Stimulated activated CD4-positive, alpha-beta T cell treated with anti-CD3 and anti-CD28 coated beads, Interleukin-4, amount 100 ng/mL, for 1 hour (primary cell): Measurements from ENCODE around the gene INTS1.

Source experiments
- DNase-seq: peaks from one replicate; pipeline ENCODE4 v3.0.0-alpha.2; 2020

The INTS1 gene

DNA sequence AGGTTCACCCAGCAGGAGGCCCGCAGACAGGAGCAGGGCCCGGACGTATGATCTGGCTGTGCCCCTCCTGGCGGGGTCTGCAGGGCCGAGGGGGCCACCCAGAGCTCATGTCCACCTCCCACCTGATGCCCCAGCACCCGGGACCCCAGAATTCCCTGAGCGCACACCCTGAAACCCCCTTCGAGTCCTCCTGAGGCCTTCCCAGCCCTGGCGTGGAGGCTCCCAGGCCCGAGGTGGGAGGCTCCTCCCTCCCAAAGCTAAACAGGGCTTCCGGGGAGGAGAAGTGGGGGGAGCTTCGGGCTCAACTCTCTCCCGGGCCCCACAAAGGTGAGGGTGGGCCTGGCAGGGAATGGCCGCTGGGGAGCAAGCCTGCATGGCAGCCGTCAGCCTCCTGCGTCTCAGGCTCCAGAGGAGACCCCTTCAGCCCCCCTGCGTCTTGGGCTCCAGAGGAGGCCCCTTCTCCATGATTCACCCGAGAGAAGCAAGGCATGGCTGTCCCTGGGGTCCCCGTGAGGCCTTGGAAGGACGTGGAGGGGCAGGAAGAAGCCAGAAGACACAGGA lies 75.2 kb downstream of the INTS1 start:
- DNase-seq, result no peak

DNA sequence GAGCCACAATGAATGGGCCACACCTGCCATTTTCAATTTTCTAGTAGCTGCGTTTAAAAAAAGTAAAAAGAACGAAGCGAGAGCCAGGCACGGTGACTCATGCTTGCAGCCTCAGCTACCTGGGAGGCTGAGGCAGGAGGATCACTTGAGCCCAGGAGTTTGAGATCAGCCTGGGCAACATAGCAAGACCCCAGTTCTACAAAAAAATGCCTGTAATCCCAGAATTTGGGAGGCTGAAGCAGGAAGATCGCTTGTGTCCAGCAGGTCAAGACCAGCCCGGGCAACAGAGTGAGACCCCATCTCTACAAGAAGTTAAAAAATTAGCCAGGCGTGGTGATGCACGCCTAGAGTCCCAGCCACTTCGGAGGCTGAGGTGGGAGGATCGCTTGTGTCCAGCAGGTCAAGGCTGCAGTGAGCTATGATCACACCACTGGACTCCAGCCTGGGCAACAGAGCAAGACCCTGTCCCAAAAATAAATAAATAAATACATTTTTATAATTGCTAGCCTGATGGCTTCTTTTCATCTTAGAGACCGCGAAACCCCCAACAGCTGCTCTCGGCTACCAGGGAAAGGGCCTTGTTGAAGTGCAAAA lies 77.0 kb downstream of the INTS1 start:
- DNase-seq, result no peak

GRCh38 chr7:1426474-1426873 lies 77.7 kb downstream of the INTS1 start:
- no peak for DNase-seq

- DNase-seq, result no peak
These were observed 78.7 kb downstream of the INTS1 start for GRCh38 chr7:1425292-1426136.

- DNase-seq, result no peak
These were observed 80.1 kb downstream of the INTS1 start for GRCh38 chr7:1424041-1424440.

DNA sequence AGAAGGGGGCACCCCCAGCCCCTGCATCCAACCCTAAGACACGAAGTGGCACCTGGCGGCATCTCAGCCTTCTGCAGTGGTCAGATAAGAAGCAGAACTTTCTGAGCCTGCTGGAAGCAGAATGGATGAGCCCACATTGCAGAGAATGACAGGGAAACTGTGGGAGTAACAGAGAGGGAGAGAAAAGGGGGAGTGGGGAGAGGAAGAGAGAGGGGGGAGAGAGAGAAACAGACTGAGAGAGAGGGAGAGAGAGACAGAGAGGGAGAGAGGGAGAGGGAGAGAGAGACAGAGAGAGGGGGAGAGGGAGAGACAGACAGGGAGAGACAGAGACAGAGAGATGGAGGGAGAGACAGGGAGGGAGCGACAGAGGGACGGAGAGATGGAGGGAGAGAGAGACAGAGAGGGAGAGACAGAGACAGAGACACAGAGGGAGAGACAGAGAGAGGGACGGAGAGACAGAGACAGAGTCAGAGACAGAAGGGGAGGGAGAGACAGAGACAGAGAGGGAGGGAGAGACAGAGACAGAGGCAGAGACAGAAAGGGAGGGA lies 80.9 kb downstream of the INTS1 start:
- no peak for DNase-seq

GRCh38 chr7:1422512-1423263 lies 81.5 kb downstream of the INTS1 start:
- DNase-seq, result no peak

DNA sequence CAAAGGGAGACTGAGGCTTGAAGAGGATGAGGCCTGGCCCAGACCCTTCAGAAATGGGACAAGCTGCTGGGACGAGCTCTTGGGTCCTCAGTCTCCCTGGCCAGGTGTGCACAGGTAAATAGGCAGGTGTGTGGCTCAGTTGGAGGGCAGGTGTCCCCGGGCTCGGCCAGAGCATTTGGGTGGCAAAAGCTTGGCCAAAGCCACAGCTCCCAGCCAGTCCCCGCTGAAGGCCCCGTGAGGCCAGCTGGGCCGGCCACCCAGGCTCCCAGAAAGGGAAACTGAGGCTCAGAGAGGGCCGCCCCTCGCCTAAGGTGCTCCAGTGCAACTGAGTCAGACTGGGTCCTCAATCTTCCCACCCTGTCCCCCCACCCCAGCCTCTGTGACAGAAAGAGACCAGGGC lies 82.2 kb downstream of the INTS1 start:
- DNase-seq, result no peak

DNA sequence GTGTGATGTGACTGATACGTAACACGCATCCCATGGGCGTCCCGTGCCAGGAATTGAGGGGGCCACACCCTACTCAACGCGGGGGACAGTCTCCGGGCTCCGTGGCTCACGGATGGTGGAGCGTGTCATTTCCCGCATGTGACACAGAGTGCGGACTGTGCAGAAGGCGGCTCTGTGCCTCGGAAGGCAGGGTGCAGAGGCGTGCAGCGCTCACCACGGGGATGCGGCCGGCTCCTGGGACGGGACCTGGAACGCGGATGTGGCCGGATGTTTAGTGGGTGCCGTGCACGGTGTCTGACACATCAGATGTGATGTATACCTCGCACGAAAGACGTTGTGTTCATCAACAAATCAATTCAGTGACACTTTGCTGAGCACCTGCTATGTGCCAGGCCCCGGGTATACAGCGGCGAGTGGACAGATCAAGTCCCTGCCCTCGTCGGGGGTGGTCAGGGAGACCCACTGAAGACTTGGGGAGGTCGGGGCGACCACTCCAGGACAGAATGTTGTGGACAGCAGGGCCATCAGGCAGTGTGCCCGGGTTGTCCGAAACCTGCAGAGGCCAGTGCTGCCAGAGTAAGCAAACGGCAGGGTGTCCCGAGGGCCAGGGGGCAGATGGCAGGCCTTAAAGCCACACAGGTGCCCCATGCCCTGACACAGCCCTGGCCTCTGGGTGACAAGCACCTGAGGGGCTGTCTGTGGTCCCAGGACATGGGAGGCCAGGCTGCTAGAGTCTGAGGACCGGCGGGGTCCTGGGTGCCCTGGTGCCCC lies 83.0 kb downstream of the INTS1 start:
- no peak for DNase-seq
